ENCODE measurements around the gene SPATA21. TPM values are rescaled to one million over a fixed set of nuclear protein-coding genes. Genes with fewer than 3 reads are reported as not detected.
"Not testable (repeated sequence)": the region's sequence is repeated elsewhere in the genome, so short reads cannot be mapped to it uniquely, and the experiment has no call there.

SPATA21 gene
- polyA plus RNA-seq, 4 donors: 0.12 to 0.17 (median 0.15) TPM; not detected in 1

DNA sequence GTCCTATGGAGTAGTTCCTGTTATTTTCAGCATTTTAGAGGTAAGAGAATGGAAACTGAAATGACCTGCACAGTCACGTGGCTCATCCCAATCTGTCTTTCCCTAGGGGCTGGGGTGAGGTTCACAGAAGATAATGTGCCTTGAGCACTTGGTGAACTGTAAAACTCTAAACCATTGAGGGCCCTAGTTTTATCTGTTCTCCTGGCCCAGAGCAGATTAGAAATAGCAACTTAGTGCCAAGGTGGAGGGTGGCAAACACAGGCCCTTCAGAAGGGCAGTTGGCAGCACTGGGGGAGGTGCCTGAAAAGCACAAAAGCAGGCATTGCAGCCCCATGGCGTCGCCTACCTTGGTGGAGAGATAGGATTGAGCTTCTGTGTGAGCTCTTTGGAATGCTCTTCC, 17.7 kb upstream of the SPATA21 start:
- not testable (repeated sequence) for DNase-seq (ENCODE audit: low read depth in 4 of 4, low spot score in 3 of 4)

DNA sequence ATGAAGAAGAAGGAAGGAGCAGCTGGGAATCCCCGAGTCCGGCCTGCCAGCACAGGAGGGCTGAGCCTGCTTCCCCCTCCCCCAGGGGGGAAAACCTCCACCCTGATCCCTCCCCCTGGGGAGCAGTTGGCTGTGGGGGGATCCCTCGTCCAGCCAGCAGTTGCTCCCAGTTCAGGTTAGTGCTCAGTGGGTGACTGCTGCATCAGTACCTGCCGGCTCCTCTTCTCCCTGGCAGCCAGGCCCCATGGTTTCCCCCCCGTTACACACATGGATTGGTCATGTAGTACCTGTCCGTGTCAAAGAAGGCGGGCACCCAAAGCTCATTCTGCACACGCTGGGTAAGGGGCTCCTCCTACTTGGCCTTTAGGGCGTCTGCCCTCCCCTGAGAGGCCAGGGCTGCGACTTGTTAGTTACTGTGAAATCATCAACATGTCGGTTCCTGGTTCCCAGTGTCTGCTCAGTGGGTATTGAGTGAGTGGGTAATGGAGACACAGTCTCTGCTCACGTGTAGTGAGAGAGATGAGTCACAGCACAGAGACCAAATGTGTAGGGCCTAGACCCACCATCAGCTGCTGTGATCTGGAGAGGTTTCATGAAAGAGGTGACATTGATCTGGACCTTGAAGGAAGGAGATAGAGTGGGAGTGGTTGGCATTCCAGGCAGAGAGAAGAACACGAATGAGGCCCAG, 14.8 kb upstream of the SPATA21 start:
- DNase-seq (ENCODE audit: low read depth in 4 of 4, low spot score in 3 of 4): no peak

DNA sequence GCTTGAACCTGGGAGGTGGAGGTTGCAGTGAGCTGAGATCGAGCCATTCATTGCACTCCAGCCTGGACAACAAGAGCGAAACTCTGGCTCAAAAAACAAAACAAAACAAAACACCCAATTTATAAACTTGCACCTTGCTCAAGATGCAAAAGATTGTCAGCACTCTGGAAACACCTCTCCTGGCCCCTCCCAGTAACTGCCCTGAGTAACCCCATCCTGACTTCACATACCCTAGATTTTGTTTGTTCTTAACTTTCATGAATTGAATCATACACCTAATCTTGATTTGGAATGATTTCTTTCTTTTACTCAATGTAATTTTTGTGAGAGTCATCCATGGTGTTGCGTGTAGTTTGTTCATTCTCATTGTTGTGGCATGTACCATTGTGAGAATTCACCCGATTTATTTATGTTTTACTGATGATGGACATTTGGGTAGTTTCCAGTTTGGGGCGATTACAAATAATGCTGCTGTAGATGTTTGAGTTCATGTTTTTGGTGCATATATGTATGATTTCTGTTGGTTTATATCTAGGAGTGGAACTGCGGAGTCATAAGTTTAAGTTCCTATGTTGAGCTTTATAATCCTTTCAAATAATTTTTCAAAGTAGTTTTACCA, 13.7 kb upstream of the SPATA21 start:
- no peak for DNase-seq (ENCODE audit: low read depth in 4 of 4, low spot score in 3 of 4)

DNA sequence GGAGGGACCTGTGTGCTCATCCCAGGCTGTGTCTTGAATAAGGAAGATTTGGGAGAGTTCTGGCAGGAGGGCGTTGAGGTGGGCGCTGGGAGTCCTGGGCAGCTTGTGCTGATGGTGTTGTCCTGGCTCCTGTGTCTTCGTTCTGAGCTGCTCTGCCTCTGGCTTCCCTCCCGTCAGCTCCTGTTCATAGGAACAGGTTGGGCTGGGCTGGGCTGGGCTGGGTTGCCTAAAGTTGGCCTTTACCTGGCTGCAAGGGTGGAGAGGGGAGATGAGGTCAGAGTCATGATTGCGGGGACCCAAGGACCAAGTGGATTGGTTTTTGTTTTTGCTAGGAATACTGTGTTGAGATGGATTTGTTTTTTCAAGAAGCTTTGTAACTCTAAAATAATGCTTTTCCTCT, 12.4 kb upstream of the SPATA21 start:
- no peak for DNase-seq (ENCODE audit: low read depth in 4 of 4, low spot score in 3 of 4)

DNA sequence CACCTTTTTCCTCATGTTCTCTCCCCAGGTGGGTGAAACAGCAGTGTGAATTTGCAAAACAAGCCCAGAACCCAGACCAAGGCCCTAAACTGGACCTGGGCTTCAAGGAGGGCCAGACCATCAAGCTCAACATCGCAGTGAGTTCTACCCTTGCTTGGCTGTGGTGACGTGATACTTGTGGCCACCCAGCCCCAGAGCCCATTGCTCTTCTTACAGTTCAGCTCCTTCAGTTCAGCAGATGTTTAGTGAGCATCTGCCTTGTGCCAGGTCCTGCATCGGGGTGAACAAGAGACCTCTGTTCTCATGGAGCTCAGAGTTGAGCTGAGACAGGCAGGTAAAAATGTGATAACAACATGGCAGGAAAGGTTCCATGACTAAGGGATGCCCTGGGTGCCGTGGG, 11.8 kb upstream of the SPATA21 start:
- no peak for DNase-seq (ENCODE audit: low read depth in 4 of 4, low spot score in 3 of 4)

DNA sequence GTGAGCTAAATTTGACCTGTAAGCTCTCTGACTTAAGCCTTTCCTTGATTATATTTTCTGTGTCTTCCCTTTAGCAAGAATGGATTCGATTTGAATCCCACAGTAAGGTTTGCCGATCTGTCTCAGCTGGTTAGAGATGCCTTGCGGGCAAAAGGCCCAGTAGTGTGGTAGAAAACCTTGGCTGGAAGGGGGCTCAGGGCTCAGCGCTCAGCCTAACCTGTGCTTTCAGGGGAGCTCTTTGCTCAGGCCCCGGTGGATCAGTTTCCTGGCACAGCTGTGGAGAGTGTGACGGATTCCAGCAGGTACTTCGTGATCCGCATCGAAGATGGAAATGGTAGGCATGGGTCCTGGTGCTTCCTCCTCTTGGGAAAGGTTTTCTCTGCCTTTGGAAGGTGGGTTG, 10.4 kb upstream of the SPATA21 start:
- DNase-seq (ENCODE audit: low read depth in 4 of 4, low spot score in 3 of 4): no peak

DNA sequence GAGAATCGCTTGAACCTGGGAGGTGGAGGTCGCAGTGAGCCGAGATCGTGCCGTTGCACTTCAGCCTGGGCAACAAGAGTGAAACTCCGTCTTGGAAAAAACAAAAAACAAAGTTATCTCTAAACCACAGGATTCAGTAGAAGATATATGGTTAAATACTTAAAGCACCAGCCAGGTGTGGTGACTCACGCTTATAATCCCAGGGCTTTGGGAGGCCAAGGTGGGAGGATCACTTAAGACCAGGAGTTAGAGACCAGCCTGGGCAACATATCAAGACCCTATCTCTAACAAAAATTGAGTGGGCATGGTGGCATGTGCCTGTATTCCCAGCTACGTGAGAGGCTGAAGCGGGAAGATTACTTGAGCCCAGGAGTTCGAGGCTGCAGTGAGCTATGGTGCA, 8.9 kb upstream of the SPATA21 start:
- no peak for DNase-seq (ENCODE audit: low read depth in 4 of 4, low spot score in 3 of 4)

DNA sequence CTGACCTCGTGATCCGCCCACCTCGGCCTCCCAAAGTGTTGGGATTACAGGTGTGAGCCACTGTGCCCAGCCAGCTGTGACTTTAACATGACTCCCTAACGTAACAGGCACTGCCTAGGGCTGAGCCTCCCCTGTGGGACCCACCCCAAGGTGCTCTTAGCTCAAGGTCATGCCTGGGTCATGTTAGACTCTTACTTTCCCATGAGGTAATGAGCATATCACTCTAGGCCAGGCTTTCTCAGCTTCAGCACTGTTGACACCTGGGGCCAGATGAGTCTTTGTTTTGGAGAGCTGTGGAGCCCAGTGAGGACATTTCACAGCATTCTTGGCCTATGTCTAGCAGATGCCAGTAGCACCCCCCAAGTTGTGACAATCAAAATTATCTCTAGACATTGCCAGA, 7.8 kb upstream of the SPATA21 start:
- no peak for DNase-seq (ENCODE audit: low read depth in 4 of 4, low spot score in 3 of 4)

DNA sequence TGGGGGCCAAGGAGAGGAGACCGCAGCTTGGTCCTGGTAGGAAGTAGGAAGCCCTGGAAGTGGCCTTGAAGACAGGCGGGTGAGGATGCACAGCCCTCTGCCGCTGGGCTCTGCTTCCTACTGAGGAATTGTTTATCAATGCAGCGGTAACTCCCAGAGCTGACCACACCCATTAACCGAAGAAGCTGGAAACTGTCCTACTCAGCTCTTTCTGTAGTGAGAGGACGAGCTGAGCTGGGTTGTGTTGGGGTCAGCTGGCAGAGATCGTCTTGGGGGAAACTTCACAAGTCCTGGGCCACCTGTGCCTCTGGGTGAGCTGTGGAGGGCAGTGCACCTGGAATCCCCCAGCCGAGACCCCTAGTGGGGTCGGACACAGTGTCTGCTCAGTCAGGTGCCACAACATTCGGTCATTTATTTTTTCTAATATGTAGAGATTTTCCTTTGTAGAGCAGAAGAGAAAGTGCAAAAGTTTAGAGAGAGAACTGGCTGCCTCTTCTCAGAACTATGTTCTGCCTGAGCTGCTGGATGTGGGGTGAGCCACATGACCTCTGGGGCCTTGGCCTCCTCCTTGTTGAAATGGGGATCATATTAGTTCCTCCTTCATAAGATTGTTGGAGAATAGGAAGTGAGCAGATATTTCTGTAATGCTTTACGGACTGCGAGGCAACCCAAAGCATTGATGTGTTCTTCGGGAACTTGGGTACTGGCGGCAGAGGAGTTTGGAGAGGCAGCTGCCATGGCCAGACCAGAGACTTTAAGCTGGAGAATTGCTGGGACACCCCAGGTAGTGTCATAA, 6.9 kb upstream of the SPATA21 start:
- no peak for DNase-seq (ENCODE audit: low read depth in 4 of 4, low spot score in 3 of 4)

DNA sequence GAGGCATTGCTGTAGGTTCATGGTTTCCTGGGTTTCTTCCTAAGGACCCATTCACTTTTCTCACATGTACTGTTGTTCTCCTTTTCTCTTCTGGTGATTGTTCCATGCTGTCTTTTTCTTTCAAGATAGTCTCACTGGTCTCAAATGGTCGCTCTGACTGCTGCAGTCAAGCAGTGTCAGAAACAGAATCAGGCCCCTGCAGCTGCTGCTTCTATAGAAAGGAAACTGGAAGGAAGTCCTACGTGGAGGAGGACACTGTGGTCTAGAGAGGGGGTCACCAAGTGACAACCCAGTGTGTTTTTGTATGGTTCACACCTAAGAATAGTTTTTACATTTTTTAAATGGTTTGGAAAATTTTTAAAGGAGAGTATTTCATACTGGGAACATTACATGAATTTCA, 5.7 kb upstream of the SPATA21 start:
- DNase-seq (ENCODE audit: low read depth in 4 of 4, low spot score in 3 of 4): no peak

DNA sequence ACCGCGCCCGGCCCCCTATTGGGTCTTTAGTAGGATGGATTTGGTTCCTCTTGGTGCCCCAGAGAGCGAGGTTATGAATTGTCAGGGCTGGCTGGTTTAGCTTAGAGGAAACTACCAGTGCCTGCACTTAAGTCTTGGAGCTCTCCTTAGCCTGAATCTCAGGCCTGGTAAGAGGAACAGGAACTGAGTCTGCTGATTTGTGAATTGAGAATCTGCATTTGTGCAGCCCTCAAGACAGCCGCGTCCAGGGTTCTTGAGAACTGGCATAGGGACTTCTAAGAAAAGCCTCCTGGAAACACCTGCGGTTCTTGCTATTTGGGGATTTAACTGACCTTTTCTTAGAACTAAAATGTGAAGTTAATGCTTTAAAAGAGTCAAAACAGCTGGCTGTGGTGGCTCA, 5.0 kb upstream of the SPATA21 start:
- DNase-seq (ENCODE audit: low read depth in 4 of 4, low spot score in 3 of 4): no peak

DNA sequence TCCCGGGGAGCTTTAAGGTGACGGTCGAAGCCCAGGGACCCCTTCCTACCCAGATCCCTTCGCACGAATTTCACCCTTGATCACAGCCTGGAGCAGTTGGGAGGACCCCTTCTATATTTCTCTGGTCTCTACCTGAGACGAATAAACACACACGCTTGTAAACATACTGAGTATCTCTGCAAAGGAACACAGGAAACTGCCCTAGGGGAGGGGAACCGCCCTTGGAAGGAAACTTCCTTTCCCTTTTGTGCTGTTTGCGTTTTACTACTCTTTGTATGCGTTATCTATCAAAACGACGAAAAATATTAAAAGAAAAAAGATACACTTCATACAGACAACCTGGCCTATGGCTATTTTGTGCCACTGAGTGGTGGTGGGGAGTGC, 4.0 kb upstream of the SPATA21 start:
- DNase-seq (ENCODE audit: low read depth in 4 of 4, low spot score in 3 of 4): no peak

DNA sequence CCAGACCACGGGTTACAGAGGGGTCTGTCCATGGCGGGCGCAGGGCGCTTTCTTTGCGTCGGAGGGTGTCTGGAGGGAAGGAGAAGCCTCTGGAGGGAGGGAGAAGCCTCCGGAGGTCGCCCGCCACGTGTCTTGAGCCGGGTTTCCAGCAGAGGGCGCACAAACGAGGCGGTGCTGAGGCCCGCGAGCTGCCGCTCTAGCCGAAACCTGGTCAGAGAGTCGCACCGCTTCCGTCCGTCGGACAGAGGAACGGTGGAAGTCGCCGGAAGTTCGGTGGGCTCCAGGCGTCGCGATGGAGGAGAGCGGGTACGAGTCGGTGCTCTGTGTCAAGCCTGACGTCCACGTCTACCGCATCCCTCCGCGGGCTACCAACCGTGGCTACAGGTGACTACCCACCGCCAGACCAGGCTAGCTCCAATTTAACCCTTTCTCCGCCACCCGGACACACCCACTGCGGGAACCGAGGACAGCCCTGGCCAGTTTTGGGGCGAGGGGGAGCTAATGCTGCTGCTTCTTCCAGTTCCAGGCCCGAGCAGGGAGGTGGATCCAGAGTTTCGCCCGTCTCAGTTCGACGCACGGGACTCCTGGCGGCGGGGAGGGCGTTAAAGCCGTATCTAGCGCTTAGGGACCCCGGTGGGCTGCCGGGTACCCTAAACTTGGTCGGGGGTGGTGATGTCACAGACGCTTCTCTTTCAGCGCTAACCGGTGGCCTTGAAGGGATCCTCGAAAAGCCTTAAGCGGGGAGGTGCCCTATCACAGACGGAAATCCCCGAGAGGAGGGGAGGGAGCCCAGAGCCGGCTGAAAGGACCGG, 3.5 kb upstream of the SPATA21 start, which contains the start of gene NECAP2:
Gene NECAP2 (plus strand): TSS at position 255 of the 812 bp plus-strand sequence. CDS start 38 bp downstream, at position 293.
- DNase-seq (ENCODE audit: low read depth in 4 of 4, low spot score in 3 of 4): peak; percentile 81 to 84 (median 82)

DNA sequence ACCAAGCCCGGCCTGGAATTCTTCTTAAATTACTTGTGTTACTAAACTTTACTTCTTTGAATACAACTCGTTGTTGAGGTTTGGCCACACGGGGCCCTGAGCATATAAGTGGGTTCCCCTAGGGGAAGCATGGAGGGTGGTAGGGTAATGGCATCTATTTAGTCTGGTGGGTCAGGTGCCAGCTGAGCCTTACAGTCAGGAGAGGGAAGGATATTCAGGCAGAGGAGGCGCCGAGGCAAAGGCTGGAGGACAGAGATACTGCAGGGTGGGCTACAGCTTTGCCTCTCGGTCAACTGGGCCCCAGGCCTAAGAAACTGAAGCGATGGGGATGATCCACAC, 2.9 kb upstream of the SPATA21 start:
- no peak for DNase-seq (ENCODE audit: low read depth in 4 of 4, low spot score in 3 of 4)

DNA sequence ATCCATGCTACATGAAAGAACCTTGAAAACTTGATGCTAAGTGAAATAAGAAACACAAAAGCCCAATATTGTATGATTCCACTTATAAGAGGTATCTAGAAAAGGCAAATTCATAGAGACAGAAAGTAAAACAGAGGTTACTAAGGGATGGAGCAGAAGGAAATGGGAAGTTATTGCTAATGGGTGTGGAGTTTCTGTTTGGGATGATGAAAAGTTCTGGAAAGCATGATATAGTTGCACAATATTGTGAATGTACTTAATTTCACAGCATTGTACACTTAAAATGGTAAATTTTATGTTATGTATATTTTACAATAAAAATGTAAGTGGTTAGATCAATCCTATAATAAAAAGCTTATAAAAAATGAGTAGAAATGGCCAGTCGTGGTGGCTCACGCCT, 1.7 kb upstream of the SPATA21 start:
- DNase-seq (ENCODE audit: low read depth in 4 of 4, low spot score in 3 of 4): no peak

DNA sequence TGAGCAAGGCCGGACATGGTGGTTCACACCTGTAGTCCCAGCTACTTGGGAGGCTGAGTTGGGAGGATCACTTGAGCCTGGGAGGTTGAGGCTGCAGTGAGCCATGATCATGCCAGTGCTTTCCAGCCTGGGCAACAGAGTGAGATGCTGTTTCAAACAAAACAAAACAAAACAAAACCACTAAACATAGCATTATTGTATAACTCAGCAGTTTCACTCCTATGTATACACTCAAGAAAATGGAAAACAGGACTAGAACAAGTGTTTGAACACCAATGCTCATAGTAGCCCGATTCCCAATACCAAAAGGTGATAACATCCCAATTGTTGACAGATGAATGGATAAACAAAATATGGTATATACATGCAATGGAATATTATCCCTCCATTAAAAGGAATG, 1.3 kb upstream of the SPATA21 start:
- no peak for DNase-seq (ENCODE audit: low read depth in 4 of 4, low spot score in 3 of 4)

DNA sequence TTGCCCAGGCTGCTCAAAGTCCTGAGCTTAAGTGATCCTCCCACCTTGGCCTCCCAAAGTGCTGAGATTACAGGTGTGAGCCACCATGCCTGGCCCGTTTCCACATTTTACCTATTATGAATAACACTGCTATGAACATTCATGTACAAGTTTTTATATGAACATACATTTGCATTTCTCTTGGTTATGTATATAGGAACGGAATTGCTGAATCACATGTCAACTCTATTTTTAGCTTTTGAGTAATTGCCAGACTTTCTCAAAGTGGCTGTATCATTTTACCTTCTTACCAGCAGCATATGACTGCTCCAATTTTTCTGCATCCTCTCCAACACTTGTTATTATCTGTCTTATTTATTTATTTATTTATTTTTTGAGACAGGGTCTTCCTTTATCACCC, 2.7 kb downstream of the SPATA21 start:
- DNase-seq (ENCODE audit: low read depth in 4 of 4, low spot score in 3 of 4): no peak

DNA sequence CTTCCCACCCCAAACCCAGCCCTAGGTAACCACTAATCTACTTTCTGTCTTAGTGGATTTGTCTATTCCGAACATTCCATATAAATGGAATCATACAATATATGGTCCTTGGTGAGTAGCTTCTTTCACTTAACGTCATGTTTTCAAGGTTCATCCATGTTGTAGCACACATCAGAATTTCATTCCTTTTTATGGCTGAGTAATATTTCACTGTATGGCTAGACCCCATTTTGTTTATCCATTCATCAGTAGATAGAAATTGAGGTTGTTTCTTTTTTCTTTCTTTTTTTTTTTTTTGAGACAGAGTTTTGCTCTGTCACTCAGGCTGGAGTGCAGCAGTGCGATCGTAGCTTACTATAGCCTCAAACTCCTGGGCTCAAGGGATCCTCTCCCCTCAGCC, 3.2 kb downstream of the SPATA21 start:
- DNase-seq (ENCODE audit: low read depth in 4 of 4, low spot score in 3 of 4): no peak

DNA sequence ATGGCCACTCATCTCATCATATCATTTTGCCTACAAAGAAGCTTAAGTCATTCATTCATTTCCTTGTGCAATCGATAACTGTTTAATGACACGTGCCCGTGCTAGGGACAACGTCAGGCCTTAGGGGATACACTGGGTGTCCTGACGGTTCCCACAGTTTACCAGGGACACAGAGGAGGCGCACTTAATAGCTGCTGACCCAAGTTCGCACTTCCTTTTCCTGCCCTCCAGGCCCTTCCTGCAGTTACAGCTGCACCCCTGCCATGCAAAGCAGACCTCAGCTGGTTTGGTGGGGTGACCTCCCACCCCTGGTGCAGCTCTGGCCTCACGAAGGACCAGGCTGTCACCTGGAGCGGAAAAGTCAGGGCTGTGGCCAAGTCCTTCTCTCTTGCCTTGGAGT, 4.2 kb downstream of the SPATA21 start:
- no peak for DNase-seq (ENCODE audit: low read depth in 4 of 4, low spot score in 3 of 4)

DNA sequence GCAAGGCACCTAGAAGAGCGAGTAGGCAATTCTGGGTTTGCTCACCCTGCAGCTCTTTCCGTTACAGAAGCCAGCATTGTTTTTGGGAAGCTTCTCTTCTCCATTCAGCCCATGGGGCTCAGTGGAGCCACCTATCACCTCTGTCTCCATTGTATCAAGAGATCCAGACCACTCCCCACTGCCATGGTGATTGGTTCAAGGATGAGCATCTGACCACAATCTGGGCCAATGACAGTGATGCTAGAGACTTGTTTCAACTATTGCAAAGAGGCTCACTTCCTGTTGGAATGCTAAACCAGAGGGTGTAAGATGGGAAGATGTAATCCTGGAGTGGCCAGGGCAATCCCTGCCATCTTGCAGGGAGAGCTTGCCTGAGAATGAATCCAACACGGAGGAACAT, 6.6 kb downstream of the SPATA21 start:
- no peak for DNase-seq (ENCODE audit: low read depth in 4 of 4, low spot score in 3 of 4)

All from left renal pelvis (tissue), 4 donors.